GM19023 (cell line): ENCODE measurements around the gene BABAM2.
"Not testable (repeated sequence)": the region's sequence is repeated elsewhere in the genome, so short reads cannot be mapped to it uniquely, and the experiment has no call there.

Experiments used
- ATAC-seq: cut with Tn5 transposase; IDR thresholded peaks from one replicate; pipeline ENCODE4 v1.9.1; 2021; ENCODE audit warnings: mild to moderate bottlenecking, moderate library complexity; ENCODE audit not compliant: unreplicated experiment

The BABAM2 gene

DNA sequence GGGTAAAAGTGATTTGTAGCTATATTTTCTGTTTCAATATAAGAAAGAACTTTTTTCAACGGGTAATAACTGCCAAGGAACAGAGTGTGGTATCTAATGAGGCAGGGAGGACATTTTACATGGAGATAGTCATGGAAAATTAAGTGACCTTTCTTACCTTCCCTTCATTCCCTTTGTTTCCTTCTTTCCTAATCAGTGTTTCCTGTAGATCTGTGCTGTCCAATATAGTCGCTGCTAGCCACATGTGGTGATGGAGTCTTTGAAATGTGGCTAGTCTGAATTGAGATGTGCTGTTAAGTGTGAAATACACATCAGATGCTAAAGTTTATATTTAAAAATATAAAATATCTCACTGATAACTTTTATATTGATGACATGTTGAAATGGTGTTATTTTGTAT lies 81.8 kb downstream of the BABAM2 start:
- ATAC-seq, result no peak

DNA sequence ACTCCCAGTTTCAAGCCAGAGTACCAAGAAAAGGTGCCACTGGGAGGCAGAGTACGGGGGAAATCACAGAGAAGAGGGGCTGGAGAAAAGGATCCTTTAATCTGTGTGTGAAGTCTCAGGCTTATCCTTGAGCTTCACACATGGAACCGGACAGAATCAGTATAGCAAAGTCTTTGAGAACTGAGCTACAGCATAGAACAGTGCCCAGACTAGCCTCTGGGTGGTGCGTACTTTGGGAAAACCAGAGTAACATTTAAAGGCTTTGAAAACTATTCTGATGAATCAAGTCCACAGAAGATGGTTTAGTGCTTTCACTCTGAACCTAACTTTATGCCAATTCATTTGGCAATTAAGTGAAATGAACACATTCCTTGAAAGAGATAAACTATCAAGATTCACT lies 83.1 kb downstream of the BABAM2 start:
- ATAC-seq, result no peak

DNA sequence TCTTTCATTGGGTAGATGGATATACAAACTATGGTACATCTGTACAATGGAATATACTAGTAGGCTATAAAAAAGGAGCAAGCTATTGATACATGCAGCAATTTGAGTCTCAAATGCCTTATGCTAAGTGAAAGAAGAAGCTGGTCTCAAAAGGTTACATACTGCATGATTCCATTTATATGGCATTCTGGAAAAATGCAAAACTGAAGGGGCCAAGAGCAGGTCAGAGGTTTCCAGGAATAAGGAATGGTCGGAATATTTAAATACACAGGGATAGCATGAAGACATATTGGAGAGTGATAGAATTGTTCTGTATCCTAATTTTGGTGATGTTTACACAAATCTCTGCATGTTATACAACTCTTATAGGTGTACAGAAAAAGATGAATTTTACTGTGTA lies 85.8 kb downstream of the BABAM2 start:
- ATAC-seq, result no peak

- ATAC-seq, result no peak
Measured at GRCh38 chr2:27977731-27978312, 87.3 kb downstream of the BABAM2 start.

DNA sequence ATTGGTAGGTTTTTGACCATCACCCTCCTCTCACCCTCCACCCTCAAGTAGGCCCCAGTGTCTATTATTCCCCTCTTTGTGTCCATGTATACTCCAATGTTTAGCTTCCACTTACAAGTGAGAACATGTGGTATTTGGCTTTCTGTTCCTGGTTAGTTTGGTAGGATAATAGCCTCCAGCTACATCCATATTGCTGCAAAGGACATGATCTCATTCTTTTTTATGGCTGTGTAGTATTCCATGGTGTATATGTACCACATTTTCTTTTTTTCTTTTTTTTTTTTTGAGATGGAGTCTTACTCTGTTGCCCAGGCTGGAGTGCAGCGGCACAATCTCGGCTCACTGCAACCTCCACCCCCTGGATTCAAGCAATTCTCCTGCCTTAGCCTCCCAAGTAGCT lies 88.2 kb downstream of the BABAM2 start:
- not testable (repeated sequence) for ATAC-seq

DNA sequence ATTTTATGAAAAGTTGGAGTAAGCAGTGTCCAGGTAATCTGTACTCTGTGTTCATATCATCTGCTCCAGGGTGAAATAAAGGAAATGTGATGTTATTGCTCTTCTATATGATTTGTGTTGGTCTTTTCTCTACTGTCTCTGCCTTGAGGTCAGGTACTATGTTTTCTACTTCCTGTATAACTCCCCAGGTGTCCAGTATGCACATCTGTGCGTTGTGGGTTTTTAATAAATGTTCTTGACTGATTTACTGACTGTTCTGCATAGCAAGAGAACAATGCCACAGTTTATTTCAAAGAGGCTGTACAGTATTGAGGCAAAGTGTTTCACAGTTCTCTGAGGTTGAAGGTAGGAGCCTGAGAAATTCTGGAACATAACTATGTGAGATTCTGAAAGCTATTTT lies 89.7 kb downstream of the BABAM2 start:
- no peak for ATAC-seq

- ATAC-seq, result no peak
Measured at GRCh38 chr2:27984153-27984552, 93.6 kb downstream of the BABAM2 start.

GRCh38 chr2:27988306-27988705 lies 97.8 kb downstream of the BABAM2 start:
- ATAC-seq, result no peak

GRCh38 chr2:27988718-27989117 lies 98.2 kb downstream of the BABAM2 start:
- no peak for ATAC-seq

DNA sequence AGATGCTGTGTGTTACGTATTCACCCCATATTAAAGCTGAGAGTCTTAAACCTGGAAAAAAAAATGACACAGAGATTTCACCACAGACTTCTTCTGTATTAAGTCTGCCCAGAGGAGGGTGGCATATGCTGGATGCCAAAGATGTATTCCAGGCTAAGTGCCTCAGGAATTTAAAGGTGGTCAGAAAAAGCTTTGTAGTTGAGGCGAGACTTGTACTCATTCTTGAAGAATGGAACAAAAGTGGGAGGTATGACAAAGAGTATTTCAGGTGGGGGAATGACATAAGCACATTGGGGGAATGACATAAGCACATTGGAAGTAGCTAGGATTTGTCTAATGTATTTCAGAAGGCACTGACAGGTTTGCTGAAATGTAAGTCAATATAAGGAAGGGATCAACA lies 98.6 kb downstream of the BABAM2 start:
- no peak for ATAC-seq

- no peak for ATAC-seq
Measured at GRCh38 chr2:27990030-27990590, 99.6 kb downstream of the BABAM2 start.

DNA sequence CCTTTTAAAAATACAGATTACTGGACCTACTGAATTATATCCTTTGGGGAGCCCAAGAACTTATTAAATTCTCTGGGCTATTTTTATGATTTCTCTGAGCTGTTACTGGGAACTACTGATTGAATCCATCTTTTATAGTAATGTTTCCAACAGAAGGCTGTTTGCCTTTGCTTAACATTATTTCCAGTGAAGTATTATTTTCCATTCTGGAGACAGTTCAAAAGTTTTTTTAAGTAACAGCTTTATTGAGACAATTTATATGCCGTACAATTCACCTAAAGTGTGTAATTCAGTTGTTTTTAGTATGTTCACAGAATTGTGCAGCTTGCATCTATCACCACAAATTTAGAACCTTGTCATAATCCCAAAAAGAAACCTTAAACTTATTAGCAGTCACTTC lies 100.6 kb downstream of the BABAM2 start:
- ATAC-seq, result no peak

- ATAC-seq, result no peak
Measured at GRCh38 chr2:27992787-27993401, 102.4 kb downstream of the BABAM2 start.

GRCh38 chr2:27993402-27993787 lies 102.9 kb downstream of the BABAM2 start:
- ATAC-seq, result no peak

- ATAC-seq, result no peak
Measured at GRCh38 chr2:27993950-27994728, 103.6 kb downstream of the BABAM2 start.

- no peak for ATAC-seq
Measured at GRCh38 chr2:27996156-27996922, 105.8 kb downstream of the BABAM2 start.

GRCh38 chr2:28000287-28000686 lies 109.8 kb downstream of the BABAM2 start:
- no peak for ATAC-seq

- no peak for ATAC-seq
Measured at GRCh38 chr2:28002181-28002580, 111.7 kb downstream of the BABAM2 start.

DNA sequence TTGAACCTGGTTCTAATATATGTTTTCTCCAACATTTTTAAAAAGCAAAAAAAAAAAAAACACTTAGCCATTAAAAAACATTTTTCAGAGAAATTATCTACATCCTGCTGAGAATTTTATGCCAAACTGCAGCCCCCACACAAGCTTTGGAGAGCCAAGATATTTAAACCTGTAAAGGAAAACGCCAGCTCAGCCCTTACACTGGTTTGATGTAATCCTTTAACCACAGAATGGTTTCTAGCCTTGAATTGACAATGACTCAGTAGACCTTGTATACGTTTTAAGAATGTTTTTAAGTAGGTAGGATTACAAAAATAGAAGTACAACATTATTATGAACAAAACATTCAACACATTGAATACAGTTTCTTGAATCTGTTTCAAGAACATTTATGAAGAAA lies 113.6 kb downstream of the BABAM2 start:
- no peak for ATAC-seq

DNA sequence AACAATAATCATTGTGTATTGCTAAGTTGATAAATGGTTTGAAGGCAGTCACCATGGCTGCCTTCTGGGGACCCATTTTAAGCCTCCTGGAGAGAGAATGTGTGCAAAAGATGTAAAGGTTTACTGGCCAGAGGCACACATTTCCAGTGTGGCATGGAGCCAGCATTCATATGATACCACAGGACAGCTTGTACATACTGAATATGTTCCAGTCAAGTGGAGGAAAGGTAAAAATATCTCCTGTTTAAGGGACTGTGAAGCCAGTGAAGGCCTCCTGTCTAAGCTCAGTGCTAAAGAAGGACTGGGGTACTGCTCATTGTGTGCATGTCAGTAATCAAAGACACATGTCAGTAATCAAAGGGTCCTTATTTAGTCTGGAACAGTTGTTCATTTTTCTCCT lies 119.2 kb downstream of the BABAM2 start:
- ATAC-seq, result no peak

GRCh38 chr2:28011322-28011737 lies 120.8 kb downstream of the BABAM2 start:
- ATAC-seq, result no peak
